Measurements from ENCODE around the gene MRI1.

Gene MRI1

DNA sequence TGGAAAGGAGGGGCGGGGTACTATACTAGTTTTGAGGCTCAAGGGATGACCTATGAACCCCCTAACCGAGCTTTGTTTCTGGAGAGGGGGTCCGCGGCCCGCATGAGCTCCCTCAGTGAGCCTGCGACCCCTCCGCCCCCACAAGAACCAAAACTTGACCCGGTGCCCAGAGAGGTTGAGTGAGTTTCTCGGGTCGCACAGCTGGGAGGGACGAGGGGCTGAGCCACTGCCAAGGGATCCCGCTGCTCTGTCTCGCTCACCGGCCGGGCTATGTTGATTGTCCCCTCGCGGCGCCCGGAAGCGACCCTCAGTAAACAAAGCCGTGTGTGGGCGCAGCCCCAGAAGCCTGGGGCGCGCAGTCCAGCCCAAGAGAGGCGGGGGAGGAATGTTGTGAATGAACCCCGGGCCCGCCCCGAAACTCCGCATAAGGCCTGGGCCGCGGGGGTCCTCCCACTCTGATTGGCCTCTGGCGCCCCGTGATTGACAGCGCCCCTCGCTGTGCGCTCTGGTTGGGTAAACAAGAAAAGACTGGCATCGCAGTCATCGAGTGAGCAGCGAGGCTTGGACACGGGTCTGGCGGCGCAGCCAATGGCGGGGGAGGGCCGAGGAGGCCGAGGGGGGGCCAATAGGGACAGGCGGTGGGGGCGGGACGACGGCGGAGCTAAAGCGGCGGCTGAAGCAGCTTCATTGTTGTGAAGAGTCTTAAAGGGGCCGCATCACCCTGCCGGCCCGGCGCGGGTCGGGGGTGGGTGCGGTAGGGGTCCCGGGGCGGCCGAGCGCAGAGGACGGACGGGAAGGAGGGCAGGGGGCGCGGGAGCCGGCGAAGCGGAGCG, 30.7 kb downstream of the MRI1 start, which contains the start of gene ZSWIM4:
ZSWIM4 (plus strand) TSS at position 687 of the 833 bp plus-strand sequence. CDS start 206 bp downstream, outside the sequence.
- no peaks in the 10 kb centered on the region for H3K36me3 Mint-ChIP-seq (ENCODE audit: low read depth)
- H3K4me1 Mint-ChIP-seq (ENCODE audit: low read depth) = peaks cover 28% of the 10 kb centered on the region
- no peaks in the 10 kb centered on the region for H3K27me3 Mint-ChIP-seq (ENCODE audit: low read depth)
- H3K27ac Mint-ChIP-seq = peak within 1 kb of the TSS; percentile 96
- peak within 1 kb of the TSS; percentile 97 for H3K4me3 Mint-ChIP-seq
- H3K9me3 Mint-ChIP-seq = no peaks in the 10 kb centered on the region

- peak overlapping the region; percentile 83 for H3K27ac Mint-ChIP-seq
- peaks cover 23% of the 10 kb centered on the region for H3K4me1 Mint-ChIP-seq (ENCODE audit: low read depth)
- peak overlapping the region; percentile 90 for H3K4me3 Mint-ChIP-seq
- no peaks in the 10 kb centered on the region for H3K27me3 Mint-ChIP-seq (ENCODE audit: low read depth)
- H3K36me3 Mint-ChIP-seq (ENCODE audit: low read depth) = no peaks in the 10 kb centered on the region
- no peaks in the 10 kb centered on the region for H3K9me3 Mint-ChIP-seq
These were observed 31.4 kb downstream of the MRI1 start for GRCh38 chr19:13795595-13796300.

GRCh38 chr19:13796301-13797057, 32.2 kb downstream of the MRI1 start:
- Mint-ChIP-seq H3K36me3 (ENCODE audit: low read depth) (peaks cover 4% of the 10 kb centered on the region), H3K9me3 (no peaks in the 10 kb centered on the region), H3K4me3 (peak overlapping the region; percentile 90), H3K27ac (peak overlapping the region; percentile 83), H3K4me1 (ENCODE audit: low read depth) (peaks cover 28% of the 10 kb centered on the region), H3K27me3 (ENCODE audit: low read depth) (no peaks in the 10 kb centered on the region)

DNA sequence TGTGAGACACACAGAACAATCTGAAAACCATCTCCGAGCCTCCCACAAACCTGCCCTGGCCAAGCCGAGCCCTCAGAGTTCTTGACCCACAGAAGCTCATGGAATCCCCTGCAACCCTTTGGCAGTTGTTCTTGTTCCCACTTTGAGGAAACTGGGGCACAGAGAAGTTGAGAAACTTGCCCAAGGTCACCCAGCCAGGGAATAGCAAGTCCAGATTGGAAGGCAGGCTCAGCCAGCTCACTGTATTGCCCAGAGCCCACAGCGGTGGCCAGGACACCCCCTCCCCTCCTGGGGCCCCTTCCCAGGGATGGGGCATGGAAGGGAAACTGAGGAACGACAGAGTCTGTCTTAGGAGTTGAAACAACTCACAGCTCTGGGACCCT, 32.7 kb downstream of the MRI1 start:
- no peak overlapping the region for H3K27ac Mint-ChIP-seq

GRCh38 chr19:13797870-13798269, 33.5 kb downstream of the MRI1 start:
- H3K4me3 Mint-ChIP-seq = no peak overlapping the region
- no peak overlapping the region for H3K27ac Mint-ChIP-seq
- no peaks in the 10 kb centered on the region for H3K9me3 Mint-ChIP-seq
- H3K36me3 Mint-ChIP-seq (ENCODE audit: low read depth) = peaks cover 4% of the 10 kb centered on the region
- peaks cover 28% of the 10 kb centered on the region for H3K4me1 Mint-ChIP-seq (ENCODE audit: low read depth)
- H3K27me3 Mint-ChIP-seq (ENCODE audit: low read depth) = no peaks in the 10 kb centered on the region

More for the DNA sequence above, 32.7 kb downstream of the MRI1 start:
- H3K27me3 Mint-ChIP-seq (ENCODE audit: low read depth) = no peaks in the 10 kb centered on the region
- H3K36me3 Mint-ChIP-seq (ENCODE audit: low read depth) = peaks cover 4% of the 10 kb centered on the region
- peaks cover 28% of the 10 kb centered on the region for H3K4me1 Mint-ChIP-seq (ENCODE audit: low read depth)
- H3K4me3 Mint-ChIP-seq = no peak overlapping the region
- no peaks in the 10 kb centered on the region for H3K9me3 Mint-ChIP-seq

- no peak overlapping the region for H3K4me3 Mint-ChIP-seq
- peaks cover 4% of the 10 kb centered on the region for H3K36me3 Mint-ChIP-seq (ENCODE audit: low read depth)
- no peaks in the 10 kb centered on the region for H3K9me3 Mint-ChIP-seq
- no peak overlapping the region for H3K27ac Mint-ChIP-seq
- no peaks in the 10 kb centered on the region for H3K27me3 Mint-ChIP-seq (ENCODE audit: low read depth)
- H3K4me1 Mint-ChIP-seq (ENCODE audit: low read depth) = peaks cover 22% of the 10 kb centered on the region
These were observed 35.3 kb downstream of the MRI1 start for GRCh38 chr19:13799669-13800068.

DNA sequence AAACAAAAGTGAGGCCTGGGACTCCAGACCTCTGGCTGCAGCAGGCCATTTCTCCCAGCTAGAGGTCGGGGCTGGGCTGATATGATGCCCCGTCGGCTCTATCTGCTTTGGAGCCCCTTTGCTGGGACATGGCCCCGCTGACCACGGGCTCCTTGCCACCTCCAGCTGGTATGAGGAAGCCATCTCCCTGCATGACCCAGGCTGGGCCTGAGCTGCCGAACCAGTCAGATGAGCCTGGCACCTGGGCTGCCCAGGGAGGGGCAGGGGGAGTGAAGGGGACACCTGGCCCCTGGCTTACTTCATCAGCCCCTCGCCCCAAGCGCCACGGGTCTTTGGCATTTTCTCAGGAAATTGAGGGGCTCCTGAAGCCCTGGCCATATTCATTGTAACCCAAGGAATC, 38.7 kb downstream of the MRI1 start:
- H3K27ac Mint-ChIP-seq = no peak overlapping the region
- no peak overlapping the region for H3K4me3 Mint-ChIP-seq
- no peaks in the 10 kb centered on the region for H3K9me3 Mint-ChIP-seq
- H3K27me3 Mint-ChIP-seq (ENCODE audit: low read depth) = no peaks in the 10 kb centered on the region
- peaks cover 9% of the 10 kb centered on the region for H3K36me3 Mint-ChIP-seq (ENCODE audit: low read depth)
- H3K4me1 Mint-ChIP-seq (ENCODE audit: low read depth) = peaks cover 4% of the 10 kb centered on the region

GRCh38 chr19:13804830-13805683, 40.7 kb downstream of the MRI1 start:
- Mint-ChIP-seq H3K4me1 (ENCODE audit: low read depth) (peaks cover 4% of the 10 kb centered on the region), H3K9me3 (no peaks in the 10 kb centered on the region), H3K4me3 (no peak overlapping the region), H3K27me3 (ENCODE audit: low read depth) (no peaks in the 10 kb centered on the region), H3K27ac (no peak overlapping the region), H3K36me3 (ENCODE audit: low read depth) (peaks cover 13% of the 10 kb centered on the region)

DNA sequence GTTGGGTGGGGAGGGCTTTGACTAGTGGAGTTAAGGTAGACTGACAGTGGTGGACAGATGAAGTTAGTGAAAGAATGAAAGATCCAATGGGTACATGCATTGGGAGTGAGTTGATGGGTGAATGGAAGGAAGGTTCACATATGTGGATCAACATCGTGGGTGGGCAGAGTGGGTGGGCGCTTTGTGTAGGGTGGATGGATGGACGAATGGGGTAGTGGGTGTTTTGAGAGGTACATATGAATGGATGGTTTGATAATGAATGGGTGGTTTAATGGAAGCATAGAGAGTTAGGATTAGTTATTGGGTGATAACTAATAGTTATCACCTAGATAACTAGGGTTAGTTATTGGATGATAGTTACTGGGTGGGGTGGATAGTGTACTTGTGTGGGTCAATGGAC, 42.4 kb downstream of the MRI1 start:
- Mint-ChIP-seq H3K36me3 (ENCODE audit: low read depth) (peaks cover 12% of the 10 kb centered on the region), H3K27me3 (ENCODE audit: low read depth) (no peaks in the 10 kb centered on the region), H3K4me1 (ENCODE audit: low read depth) (no peaks in the 10 kb centered on the region), H3K9me3 (no peaks in the 10 kb centered on the region), H3K4me3 (no peak overlapping the region), H3K27ac (no peak overlapping the region)

DNA sequence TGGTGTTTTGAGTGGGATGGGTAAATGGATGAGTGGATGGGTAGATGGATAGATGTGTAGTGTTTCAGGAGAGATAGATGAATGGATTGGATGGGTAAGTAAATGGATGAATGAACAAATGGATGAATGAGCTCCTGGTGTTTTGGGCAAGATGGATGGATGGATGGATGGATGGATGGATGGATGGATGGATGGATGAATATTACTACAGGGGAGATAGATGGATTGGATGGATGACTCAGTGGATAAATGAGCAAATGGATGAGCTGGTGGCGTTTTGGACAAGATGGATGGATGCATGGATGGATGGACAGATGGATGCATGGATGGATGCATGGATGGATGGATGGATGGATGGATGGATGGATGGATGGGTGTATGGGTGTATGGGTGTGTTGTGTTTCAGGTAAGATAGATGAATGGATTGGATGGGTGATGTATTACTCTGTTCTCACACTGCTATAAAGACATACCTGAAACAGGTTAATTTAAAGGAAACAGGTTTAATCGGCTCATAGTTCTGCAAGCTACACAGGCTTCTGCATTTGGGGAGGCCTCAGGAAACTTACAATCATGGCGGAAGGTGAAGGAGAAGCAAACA, 43.2 kb downstream of the MRI1 start:
- Mint-ChIP-seq H3K27ac (no peak overlapping the region), H3K36me3 (ENCODE audit: low read depth) (peaks cover 12% of the 10 kb centered on the region), H3K9me3 (no peaks in the 10 kb centered on the region), H3K4me3 (no peak overlapping the region), H3K4me1 (ENCODE audit: low read depth) (no peaks in the 10 kb centered on the region), H3K27me3 (ENCODE audit: low read depth) (no peaks in the 10 kb centered on the region)

DNA sequence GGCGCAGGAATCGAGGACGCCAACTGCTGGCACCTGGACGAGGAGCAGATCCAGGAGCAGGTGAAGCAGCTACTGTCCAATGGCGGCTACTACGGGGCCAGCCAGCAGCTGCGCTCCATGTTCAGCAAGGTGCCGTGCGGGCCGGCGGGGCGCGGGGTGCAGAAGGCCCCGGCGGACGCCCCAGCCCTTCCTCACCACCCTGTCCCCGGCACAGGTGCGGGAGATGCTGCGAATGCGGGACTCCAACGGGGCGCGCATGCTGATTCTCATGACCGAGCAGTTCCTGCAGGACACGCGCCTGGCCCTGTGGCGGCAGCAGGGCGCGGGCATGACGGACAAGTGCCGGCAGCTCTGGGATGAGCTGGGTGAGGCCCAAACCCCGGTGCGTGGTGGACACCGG, 44.5 kb downstream of the MRI1 start:
- Mint-ChIP-seq H3K4me3 (no peak overlapping the region), H3K9me3 (no peaks in the 10 kb centered on the region), H3K36me3 (ENCODE audit: low read depth) (peaks cover 17% of the 10 kb centered on the region), H3K27me3 (ENCODE audit: low read depth) (no peaks in the 10 kb centered on the region), H3K27ac (no peak overlapping the region), H3K4me1 (ENCODE audit: low read depth) (no peaks in the 10 kb centered on the region)

DNA sequence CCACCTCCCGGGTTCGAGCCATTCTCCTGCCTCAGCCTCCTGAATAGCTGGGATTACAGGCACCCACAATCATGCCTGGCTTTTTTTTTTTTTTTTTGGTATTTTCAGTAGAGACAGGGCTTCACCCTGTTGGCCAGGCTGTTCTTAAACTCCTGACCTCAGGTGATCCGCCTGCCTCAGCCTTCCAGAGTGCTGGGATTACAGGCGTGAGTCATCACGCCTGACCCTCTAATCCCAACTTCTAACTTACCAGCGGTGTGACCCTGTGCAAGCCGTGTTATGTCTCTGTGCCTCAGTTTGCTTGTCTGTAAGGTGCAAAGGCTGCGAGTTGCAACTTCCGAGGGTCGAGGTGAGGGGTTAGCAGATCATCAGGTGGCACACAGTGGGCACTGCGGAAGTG, 48.2 kb downstream of the MRI1 start:
- no peaks in the 10 kb centered on the region for H3K4me1 Mint-ChIP-seq (ENCODE audit: low read depth)
- peaks cover 19% of the 10 kb centered on the region for H3K36me3 Mint-ChIP-seq (ENCODE audit: low read depth)
- H3K27me3 Mint-ChIP-seq (ENCODE audit: low read depth) = no peaks in the 10 kb centered on the region
- no peaks in the 10 kb centered on the region for H3K9me3 Mint-ChIP-seq
- no peak overlapping the region for H3K4me3 Mint-ChIP-seq
- H3K27ac Mint-ChIP-seq = no peak overlapping the region

DNA sequence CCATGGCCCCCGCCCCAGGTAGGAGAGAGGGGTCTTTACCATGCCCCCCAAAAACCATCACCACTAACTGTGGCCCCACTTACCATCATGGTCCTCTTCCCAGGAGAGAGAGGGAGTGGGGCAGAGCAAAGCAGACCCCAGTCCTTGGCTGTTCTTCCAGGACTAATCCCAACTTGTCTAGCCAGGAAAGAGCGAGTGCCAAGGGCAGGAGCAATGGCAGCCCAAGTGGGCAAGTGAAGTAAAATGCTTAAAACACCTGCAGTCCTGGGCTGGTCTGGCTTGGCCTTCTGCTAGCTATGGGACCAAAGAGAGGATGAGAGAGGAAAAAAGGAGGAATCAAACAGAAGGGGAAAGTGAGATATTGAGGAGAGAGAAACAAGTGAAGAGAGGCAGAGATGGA, 48.8 kb downstream of the MRI1 start:
- no peaks in the 10 kb centered on the region for H3K9me3 Mint-ChIP-seq
- no peaks in the 10 kb centered on the region for H3K4me1 Mint-ChIP-seq (ENCODE audit: low read depth)
- no peaks in the 10 kb centered on the region for H3K27me3 Mint-ChIP-seq (ENCODE audit: low read depth)
- no peak overlapping the region for H3K4me3 Mint-ChIP-seq
- no peak overlapping the region for H3K27ac Mint-ChIP-seq
- H3K36me3 Mint-ChIP-seq (ENCODE audit: low read depth) = peaks cover 19% of the 10 kb centered on the region

All from T-helper 1 cell treated with Interleukin-12 subunit alpha and Interleukin-12 subunit beta and Interleukin-4 antibody, amounts not matched to agents 30 μg/mL and 1 μg/mL, for 36 hours (primary cell).